PC-3 (cell line): ENCODE data around the gene PDE3B.

Experiments used
- CTCF ChIP-seq: fragments of 300-600 bp; sonication (generic); conservative IDR thresholded peaks from 2 replicates; pipeline ENCODE4 v1.5.1; 2017; ENCODE audit warnings: antibody characterized with exemption, low read depth, mild to moderate bottlenecking, low read length
- EZH2 ChIP-seq: fragments of 300-600 bp; sonication (generic); IDR thresholded peaks from one replicate; pipeline ENCODE4 v1.6.1; 2017; ENCODE audit warnings: antibody characterized with exemption, mild to moderate bottlenecking, low read length; ENCODE audit not compliant: unreplicated experiment
- EZH2phosphoT487 ChIP-seq: fragments of 300-600 bp; sonication (generic); IDR thresholded peaks from 2 replicates; pipeline ENCODE4 v1.6.1; 2018; ENCODE audit warnings: mild to moderate bottlenecking, antibody characterized with exemption, low read length, borderline replicate concordance

GRCh38 chr11:14713496-14714244 lies 70.1 kb downstream of the PDE3B start:
- no peak for TF ChIP-seq CTCF
- TF ChIP-seq EZH2 = no peak
- no peak for TF ChIP-seq EZH2phosphoT487
